BLaER1 (cell line): ENCODE results near the gene TDP1.

Experiments used
- H3K27ac ChIP-seq: shearing (Covaris generic); formaldehyde crosslinking; 2 replicates; pipeline ENCODE4 v1.8.1; 2022
- H3K27me3 ChIP-seq: shearing (Covaris generic); formaldehyde crosslinking; 2 replicates; pipeline ENCODE4 v1.8.1; 2022
- H3K36me3 ChIP-seq: shearing (Covaris generic); formaldehyde crosslinking; 2 replicates; pipeline ENCODE4 v1.8.1; 2022
- H3K4me1 ChIP-seq: shearing (Covaris generic); formaldehyde crosslinking; 2 replicates; pipeline ENCODE4 v1.8.1; 2022
- H3K4me2 ChIP-seq: shearing (Covaris generic); formaldehyde crosslinking; 2 replicates; pipeline ENCODE4 v1.8.1; 2022
- H3K4me3 ChIP-seq: shearing (Covaris generic); formaldehyde crosslinking; 2 replicates; pipeline ENCODE4 v1.8.1; 2022
- H3K9ac ChIP-seq: shearing (Covaris generic); formaldehyde crosslinking; 2 replicates; pipeline ENCODE4 v1.8.1; 2022
- H3K9me3 ChIP-seq: shearing (Covaris generic); formaldehyde crosslinking; 2 replicates; pipeline ENCODE4 v1.8.1; 2022
- H4K20me1 ChIP-seq: shearing (Covaris generic); formaldehyde crosslinking; 2 replicates; pipeline ENCODE4 v1.8.1; 2022
- Cebpa-rat ChIP-seq: shearing (Covaris generic); IDR thresholded peaks from 2 replicates; pipeline ENCODE4 v1.8.1; 2022

The TDP1 gene

DNA sequence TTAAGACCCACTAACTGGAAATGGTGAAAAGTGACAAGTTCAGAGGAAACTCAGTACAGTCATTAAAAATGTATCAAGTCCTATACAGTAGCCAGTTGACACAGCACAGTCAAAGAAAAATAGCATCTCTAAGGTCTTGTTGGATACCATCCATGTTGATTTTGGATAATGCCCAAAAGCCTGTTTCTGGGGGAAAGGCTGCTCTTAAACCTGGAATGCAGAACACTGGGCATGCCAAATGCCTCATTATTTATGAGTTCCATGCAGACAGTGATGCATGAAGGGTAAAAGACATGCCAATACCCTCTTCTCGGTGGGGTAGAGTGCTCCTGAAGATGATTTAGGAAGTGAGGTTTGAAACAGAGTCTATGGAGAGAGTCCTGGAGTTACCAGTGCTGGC, 135.7 kb downstream of the TDP1 start:
- Histone ChIP-seq H3K4me1 (no peaks in the 10 kb centered on the region), H3K9me3 (peaks cover 18% of the 10 kb centered on the region)

DNA sequence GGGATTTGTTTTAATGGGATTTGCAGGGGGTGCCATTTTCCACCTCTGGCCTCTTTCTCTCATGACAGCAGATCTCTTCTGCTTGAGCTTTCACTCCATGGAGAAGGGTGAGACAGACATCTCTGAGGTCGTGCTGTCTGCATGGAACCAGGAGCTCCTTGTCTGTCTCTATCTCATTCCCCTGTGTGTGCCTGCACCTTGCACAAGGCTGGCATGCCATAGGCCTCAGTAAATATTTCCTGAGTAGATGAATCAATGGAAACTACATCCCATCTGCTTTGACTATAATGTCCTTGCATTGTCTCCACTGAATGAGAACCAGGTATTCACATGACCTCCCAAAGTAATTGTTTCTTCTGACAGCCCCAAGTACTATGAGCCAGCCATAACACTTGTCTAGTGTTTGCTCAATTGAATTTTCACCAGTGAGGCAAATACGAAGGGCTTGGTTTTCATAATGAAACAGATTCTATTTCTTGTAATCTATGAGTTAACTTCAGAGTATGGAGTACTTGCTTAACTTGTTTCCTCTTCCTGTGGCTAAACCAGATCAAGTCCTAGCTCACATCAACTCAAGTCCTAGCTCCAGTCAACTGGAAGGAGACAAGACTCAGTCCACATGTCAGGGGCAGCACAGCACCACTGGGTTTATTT, 138.3 kb downstream of the TDP1 start:
- no peak overlapping the region for H3K4me3 ChIP-seq
- H3K9me3 ChIP-seq: peaks cover 18% of the 10 kb centered on the region
- no peak for TF ChIP-seq Cebpa-rat
- no peaks in the 10 kb centered on the region for H4K20me1 ChIP-seq
- no peak overlapping the region for H3K27ac ChIP-seq
- no peak overlapping the region for H3K9ac ChIP-seq
- no peaks in the 10 kb centered on the region for H3K27me3 ChIP-seq
- H3K4me1 ChIP-seq: no peaks in the 10 kb centered on the region
- no peaks in the 10 kb centered on the region for H3K36me3 ChIP-seq
- H3K4me2 ChIP-seq: no peak overlapping the region

More for the DNA sequence above, 135.7 kb downstream of the TDP1 start:
- Histone ChIP-seq H4K20me1 (no peaks in the 10 kb centered on the region), H3K27me3 (no peaks in the 10 kb centered on the region), H3K9ac (no peak overlapping the region), H3K27ac (no peak overlapping the region), H3K4me2 (no peak overlapping the region), H3K36me3 (no peaks in the 10 kb centered on the region), H3K4me3 (no peak overlapping the region)
- TF ChIP-seq Cebpa-rat: no peak
